Effector memory CD4-positive, alpha-beta T cell (primary cell): ENCODE data around the gene MRPL24.

ENCODE experiments used
- DNase-seq, 3 donors: peaks; one replicate each; pipeline ENCODE4 v3.0.0-alpha.2; 2020
- H3K27ac ChIP-seq: 2 replicates; pipeline ENCODE4 v1.7.0; 2013; ENCODE audit warnings: mild to moderate bottlenecking, low read length, moderate library complexity; ENCODE audit not compliant: insufficient read depth, poor library complexity, severe bottlenecking
- H3K27me3 ChIP-seq: replicated peaks from 2 replicates; pipeline ENCODE4 v1.7.0; 2013; ENCODE audit warnings: mild to moderate bottlenecking, low read length; ENCODE audit not compliant: insufficient read depth, control insufficient read depth, poor library complexity, severe bottlenecking
- H3K36me3 ChIP-seq: 2 replicates; pipeline ENCODE4 v1.7.0; 2013; ENCODE audit warnings: mild to moderate bottlenecking, low read length, moderate library complexity; ENCODE audit not compliant: control insufficient read depth, insufficient read depth
- H3K4me1 ChIP-seq: 2 replicates; pipeline ENCODE4 v1.7.0; 2013; ENCODE audit warnings: low read length, mild to moderate bottlenecking; ENCODE audit not compliant: control insufficient read depth, insufficient read depth, poor library complexity, severe bottlenecking
- H3K4me3 ChIP-seq: 2 replicates; pipeline ENCODE4 v1.7.0; 2013; ENCODE audit warnings: low read length, low read depth, mild to moderate bottlenecking; ENCODE audit not compliant: insufficient read depth, poor library complexity, severe bottlenecking
- H3K9me3 ChIP-seq: 2 replicates; pipeline ENCODE4 v1.7.0; 2013; ENCODE audit warnings: mild to moderate bottlenecking, low read length, moderate library complexity; ENCODE audit not compliant: control insufficient read depth

The MRPL24 gene

DNA sequence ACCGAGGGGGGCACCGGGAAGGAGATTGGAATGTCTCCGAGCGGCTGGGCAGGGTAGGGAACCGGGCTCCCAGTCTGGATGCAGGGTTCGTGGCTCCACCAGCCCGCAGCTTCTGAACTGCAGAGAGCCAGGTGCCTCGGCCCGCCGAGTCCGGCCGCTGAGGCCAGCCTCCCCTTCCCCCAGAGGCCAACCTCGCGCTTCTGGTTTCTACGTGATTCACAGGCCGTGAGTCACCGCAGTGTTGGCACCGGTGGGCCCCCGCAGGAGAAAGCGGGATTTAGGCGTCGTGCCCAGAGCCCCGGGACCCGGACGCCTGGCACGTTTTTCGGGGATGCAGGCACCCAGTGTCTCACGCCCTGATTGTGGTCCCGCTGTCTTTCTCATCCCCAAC lies 36.0 kb downstream of the MRPL24 start:
- no peaks in the 10 kb centered on the region for H3K36me3 ChIP-seq
- DNase-seq = peak in 1 of 3 donors; percentile 23
- no peak overlapping the region for H3K27ac ChIP-seq
- H3K4me3 ChIP-seq = peak overlapping the region; percentile 87
- H3K4me1 ChIP-seq = peaks cover 28% of the 10 kb centered on the region
- peaks cover 17% of the 10 kb centered on the region for H3K27me3 ChIP-seq
- H3K9me3 ChIP-seq = no peaks in the 10 kb centered on the region

DNA sequence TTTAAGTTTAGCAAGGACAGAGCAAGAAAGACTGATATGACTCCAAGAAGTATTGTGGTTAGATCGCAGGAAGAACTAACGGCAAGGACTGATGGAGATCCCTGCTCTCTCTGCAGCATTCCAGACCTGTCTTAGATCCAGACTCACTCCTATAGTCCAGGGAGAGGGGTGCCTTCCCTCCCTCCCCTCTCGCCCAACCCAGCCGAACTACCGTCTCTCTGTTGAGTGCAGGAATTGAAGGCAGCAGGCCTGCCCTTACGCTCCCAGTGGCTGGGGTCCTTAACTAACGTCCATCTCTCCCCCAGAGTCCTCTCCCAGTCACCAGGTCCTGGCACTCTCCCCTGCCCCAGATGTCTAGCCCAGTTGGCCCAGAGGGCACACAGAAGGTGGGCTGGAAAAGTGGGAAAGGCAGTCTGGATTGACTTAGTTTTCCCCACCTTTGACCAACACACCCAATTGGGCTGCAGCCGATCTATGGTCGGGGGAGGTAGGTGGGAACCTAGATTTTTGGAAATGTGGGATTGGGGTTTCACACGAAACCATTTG lies 36.6 kb downstream of the MRPL24 start:
- DNase-seq = no peak
- Histone ChIP-seq H3K36me3 (no peaks in the 10 kb centered on the region), H3K27me3 (peaks cover 17% of the 10 kb centered on the region), H3K9me3 (no peaks in the 10 kb centered on the region), H3K4me3 (peak overlapping the region; percentile 87), H3K27ac (no peak overlapping the region), H3K4me1 (peaks cover 28% of the 10 kb centered on the region)

DNA sequence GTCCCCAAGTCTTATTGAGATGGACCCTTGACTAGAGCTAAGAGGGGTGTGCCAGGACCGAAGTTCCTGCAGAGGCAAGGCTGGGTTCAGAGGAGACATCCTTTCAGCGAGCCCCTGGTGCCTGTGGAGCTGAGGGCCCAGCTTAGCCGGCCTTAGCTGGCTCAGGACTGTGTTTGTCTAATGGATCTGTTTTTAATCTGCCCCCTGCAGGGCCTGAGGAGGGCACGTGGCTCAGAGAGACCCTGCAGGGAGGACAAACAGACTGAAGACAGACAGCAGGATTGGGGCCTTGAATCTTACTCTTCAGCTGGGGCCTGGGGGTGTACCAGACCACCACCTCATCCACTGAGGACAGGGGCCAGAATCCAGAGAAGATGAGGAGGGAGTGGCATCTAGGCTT lies 37.1 kb downstream of the MRPL24 start:
- no peak overlapping the region for H3K4me3 ChIP-seq
- DNase-seq = no peak

DNA sequence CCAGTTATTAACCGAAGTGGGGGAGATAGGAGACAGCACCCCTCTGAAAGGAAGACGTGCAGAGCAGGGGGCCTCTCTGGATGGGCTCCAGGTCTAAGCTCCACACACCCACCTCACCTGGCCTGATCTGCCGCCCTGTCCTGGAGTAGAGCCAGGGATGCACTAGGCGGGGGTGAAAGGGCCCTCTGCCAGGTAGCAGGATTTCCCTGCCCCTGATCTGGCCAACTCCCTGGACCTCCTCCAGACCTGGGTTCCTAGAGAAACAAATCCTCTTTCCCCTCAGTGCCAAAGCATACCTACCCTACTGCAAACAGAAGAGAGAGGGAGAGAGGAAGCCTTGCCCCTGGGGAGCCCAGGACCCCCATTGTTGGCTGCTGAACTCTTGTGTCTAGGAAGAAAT lies 37.6 kb downstream of the MRPL24 start:
- H3K36me3 ChIP-seq = no peaks in the 10 kb centered on the region
- no peak overlapping the region for H3K27ac ChIP-seq
- no peak overlapping the region for H3K4me3 ChIP-seq
- H3K4me1 ChIP-seq = peaks cover 28% of the 10 kb centered on the region
- H3K27me3 ChIP-seq = peaks cover 17% of the 10 kb centered on the region
- no peaks in the 10 kb centered on the region for H3K9me3 ChIP-seq
- no peak for DNase-seq

More for the DNA sequence above, 37.1 kb downstream of the MRPL24 start:
- no peaks in the 10 kb centered on the region for H3K9me3 ChIP-seq
- H3K4me1 ChIP-seq = peaks cover 28% of the 10 kb centered on the region
- H3K36me3 ChIP-seq = no peaks in the 10 kb centered on the region
- no peak overlapping the region for H3K27ac ChIP-seq
- peaks cover 17% of the 10 kb centered on the region for H3K27me3 ChIP-seq

DNA sequence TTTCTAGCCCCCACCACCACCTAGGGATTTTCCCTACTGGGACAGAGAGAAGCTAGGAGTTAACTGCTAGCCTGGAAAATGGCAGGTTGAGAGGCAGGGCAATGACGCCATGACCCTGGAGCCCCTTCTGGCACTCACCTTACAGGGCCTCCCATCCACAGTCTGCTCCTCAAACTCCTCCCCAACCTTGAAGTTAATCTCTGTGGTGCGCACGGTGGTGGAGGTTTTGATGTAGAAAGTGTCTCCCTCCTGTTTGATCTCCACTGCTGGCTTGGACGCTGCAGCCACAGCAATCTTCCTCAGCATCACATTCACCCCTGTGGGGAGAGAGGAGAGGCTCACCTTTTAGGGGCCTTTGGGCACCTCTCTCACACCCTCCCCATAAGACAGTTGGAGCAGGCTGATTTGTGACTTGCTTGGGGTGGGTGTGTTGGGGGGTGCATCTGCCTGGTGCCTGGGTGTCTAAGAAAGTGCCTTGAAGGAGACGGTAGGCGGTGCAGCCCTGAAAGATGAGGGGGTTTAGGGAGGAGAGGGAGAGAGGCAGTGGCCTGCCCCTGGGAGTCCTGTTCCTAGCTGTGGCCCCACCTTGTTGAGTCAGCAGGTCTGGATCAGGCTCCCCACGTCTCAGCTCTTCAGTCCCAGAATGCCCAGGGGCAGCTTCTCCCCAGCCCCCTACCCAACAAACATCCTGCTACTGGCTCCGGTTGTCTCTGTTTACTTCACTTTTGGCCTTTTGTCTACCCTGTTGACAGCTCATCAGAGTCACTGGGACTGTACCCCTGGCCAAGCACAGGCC lies 40.0 kb downstream of the MRPL24 start:
- DNase-seq = no peak
- H3K36me3 ChIP-seq = no peaks in the 10 kb centered on the region
- no peak overlapping the region for H3K4me3 ChIP-seq
- no peaks in the 10 kb centered on the region for H3K9me3 ChIP-seq
- peaks cover 17% of the 10 kb centered on the region for H3K27me3 ChIP-seq
- H3K27ac ChIP-seq = no peak overlapping the region
- H3K4me1 ChIP-seq = peaks cover 15% of the 10 kb centered on the region

DNA sequence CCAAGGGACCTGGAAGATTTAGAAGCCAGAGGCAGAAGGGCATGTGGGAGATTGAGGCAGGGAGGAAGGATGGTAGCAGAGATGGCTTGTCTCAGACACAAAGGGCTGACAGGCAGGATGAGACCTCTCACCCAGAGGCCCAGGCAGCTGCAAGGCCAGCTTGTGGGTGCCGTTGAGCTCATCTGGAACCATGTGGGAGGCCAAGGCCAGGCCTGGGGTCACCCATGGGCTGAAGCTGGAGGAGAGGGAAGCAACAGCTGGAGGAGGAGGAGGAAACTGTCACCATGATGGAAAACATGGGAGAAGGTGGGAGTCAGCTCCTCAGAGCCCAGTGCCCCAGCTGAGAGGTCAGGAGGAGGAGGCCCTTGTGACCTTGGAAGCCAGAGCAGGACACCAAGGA lies 41.9 kb downstream of the MRPL24 start:
- H3K9me3 ChIP-seq = no peaks in the 10 kb centered on the region
- H3K36me3 ChIP-seq = no peaks in the 10 kb centered on the region
- no peak for DNase-seq
- H3K27ac ChIP-seq = no peak overlapping the region
- H3K27me3 ChIP-seq = peaks cover 10% of the 10 kb centered on the region
- no peaks in the 10 kb centered on the region for H3K4me1 ChIP-seq
- H3K4me3 ChIP-seq = no peak overlapping the region

DNA sequence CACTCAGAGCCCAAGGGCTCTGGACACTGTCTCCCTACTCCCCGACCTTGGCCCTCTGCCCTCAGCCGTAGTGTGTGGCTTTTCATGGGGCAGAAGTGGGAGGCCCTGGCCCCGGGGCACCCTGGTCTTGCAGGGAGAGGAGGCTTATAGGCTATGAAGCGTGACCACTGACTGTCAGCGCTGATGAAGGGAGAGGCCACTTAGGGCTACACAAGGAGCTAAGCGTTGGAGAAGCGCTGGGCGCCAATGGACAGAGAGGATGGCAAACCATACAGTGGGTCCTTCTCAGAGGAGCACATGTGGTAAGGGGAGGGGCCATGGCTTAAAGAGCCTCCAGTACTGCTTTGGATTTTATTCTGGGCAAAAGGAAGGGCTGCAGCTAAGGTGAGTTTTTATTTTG lies 43.4 kb downstream of the MRPL24 start:
- Histone ChIP-seq H3K27me3 (peaks cover 15% of the 10 kb centered on the region), H3K9me3 (no peaks in the 10 kb centered on the region), H3K4me3 (no peak overlapping the region), H3K4me1 (peaks cover 8% of the 10 kb centered on the region), H3K27ac (no peak overlapping the region), H3K36me3 (no peaks in the 10 kb centered on the region)
- no peak for DNase-seq

DNA sequence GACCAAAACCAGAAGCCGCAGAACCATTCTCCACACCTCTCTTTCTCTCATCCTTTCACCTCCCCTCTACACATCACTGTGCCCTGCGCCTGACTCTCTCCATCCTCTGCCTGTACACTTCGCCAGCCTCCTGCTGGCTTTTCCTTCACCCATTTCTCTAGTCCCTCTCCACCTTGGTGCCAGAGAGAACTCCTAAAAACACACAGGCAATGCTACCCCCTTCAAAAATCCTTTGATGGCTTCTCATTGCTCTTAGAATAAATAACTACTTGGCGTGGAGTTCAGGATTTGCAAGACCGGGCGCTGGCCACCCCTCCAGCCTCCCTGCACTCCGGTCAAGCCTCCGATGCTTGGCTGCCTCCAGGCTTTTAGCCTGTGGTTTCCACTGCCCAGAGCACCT lies 44.1 kb downstream of the MRPL24 start:
- H3K4me3 ChIP-seq = no peak overlapping the region

DNA sequence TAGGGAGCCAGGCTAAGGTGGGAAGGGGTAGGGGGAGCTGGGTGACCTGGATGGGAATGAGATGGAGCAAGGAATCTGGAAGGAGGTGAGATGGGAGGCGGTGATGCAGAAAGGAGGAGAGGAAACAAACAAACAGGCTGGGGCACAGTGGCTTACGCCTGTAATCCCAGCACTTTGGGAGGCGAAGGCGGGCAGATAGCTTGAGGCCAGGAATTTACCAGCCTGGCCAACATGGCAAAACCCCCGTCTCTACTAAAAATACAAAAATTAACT lies 46.3 kb downstream of the MRPL24 start:
- no peaks in the 10 kb centered on the region for H3K9me3 ChIP-seq
- no peak overlapping the region for H3K27ac ChIP-seq
- DNase-seq = no peak
- no peaks in the 10 kb centered on the region for H3K36me3 ChIP-seq
- no peak overlapping the region for H3K4me3 ChIP-seq
- H3K27me3 ChIP-seq = peaks cover 42% of the 10 kb centered on the region
- H3K4me1 ChIP-seq = peaks cover 10% of the 10 kb centered on the region

More for the DNA sequence above, 44.1 kb downstream of the MRPL24 start:
- Histone ChIP-seq H3K9me3 (no peaks in the 10 kb centered on the region), H3K27ac (no peak overlapping the region), H3K4me1 (peaks cover 8% of the 10 kb centered on the region), H3K36me3 (no peaks in the 10 kb centered on the region), H3K27me3 (peaks cover 21% of the 10 kb centered on the region)
- no peak for DNase-seq

DNA sequence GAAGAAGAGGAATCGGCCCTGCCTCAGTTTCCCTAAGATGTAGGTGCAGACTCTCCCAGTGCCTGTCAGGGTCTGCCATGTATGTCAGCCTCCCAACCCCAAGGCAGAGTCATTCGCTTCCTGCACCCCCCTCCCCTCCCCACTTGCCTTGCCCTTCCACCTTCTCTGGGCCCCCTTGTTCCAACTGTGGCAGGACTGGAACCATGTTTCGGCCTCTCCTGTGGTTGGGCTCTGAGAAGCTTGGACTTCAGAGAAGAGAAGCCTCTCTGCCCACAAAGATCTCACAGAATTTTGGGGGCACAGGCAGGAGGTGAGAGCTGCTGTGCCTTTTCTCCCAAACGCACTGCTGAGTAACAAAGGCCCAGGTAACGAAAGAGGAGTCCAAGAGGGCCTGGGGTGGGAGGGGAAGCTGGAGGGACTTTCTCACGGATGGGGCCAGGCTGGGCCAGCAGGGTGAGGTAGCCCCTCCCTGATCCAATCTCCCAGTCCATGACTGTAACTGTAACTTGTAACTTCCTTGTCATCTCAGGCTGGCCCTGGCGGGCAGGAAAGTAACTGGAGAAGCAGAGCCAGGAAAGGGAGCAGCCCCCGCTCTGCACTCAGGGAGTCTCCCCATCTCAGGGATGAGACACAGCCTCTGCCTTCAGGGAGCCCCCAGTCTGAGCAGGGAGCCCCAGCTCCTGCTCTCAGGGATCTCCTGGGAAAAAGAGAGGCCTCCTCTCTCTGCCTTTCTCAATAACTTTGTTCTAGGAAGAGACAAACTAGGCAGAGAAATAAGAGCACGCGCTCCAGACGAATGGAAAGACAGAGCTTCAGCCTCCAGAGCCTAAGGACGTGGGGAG lies 46.8 kb downstream of the MRPL24 start:
- Histone ChIP-seq H3K36me3 (no peaks in the 10 kb centered on the region), H3K4me1 (peaks cover 16% of the 10 kb centered on the region), H3K27me3 (peaks cover 43% of the 10 kb centered on the region), H3K9me3 (no peaks in the 10 kb centered on the region), H3K27ac (no peak overlapping the region), H3K4me3 (no peak overlapping the region)
- no peak for DNase-seq
